Measurements from ENCODE around the gene ODC1. TPM values are rescaled to one million over a fixed set of nuclear protein-coding genes. Genes with fewer than 3 reads are reported as not detected.

ODC1 gene
- total RNA-seq, 4 donors from 2014 or later: 105 to 142 (median 121) TPM

DNA sequence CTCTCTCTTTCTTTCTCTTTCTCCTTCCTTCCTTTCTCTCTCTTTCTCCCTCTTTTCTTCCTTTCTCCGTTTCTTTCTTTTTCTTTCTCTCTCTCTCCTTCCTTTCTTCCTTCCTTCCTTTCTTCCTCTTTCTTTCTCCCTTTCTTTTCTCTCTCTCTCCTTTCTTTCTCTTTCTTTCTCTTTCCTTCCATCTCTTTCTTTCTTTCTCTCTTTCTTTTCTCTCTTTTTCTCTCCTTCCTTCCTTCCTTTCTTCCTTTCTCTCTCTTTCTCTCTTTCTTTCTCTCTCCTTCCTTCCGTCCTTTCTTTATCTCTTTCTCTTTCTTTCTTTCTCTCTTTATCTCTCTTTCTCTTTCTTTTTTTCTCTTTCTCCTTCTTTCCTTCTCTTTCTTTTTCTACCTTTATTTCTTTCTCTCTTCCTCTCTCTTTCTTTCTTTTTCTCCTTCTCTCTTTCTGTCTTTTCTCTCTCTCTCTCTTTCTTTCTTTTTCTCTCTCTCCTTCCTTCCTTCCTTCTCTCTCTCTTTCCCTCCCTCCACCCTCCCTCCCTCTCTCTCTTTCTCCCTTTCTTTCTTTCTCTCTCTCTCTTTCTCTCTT lies 32.3 kb upstream of the ODC1 start:
- H3K27ac ChIP-seq (replicated peaks in 1 of 4): no peak overlapping the region
- H3K4me3 ChIP-seq: no peak overlapping the region
- WGBS: 95% methylated on average over 2 of the region's 2 CpGs
- H3K36me3 ChIP-seq: no peaks in the 10 kb centered on the region
- DNase-seq (ENCODE audit: extremely low spot score): no peak
- intact Hi-C loops (cut with DNase I): no loop called here
- peaks cover 0 to 23% (median 0%) of the 10 kb centered on the region in 4 donors for H3K27me3 ChIP-seq
- no peaks in the 10 kb centered on the region for H3K9me3 ChIP-seq
- TF ChIP-seq CTCF (IDR thresholded peaks at IDR 0.05) (no peak), EP300 (IDR thresholded peaks at IDR 0.05) (no peak), POLR2AphosphoS5 (IDR thresholded peaks at IDR 0.05) (no peak), POLR2A (IDR thresholded peaks at IDR 0.05; ENCODE audit: low read depth) (no peak)
- no peaks in the 10 kb centered on the region for H3K4me1 ChIP-seq

GRCh38 chr2:10478916-10479315 lies 30.8 kb upstream of the ODC1 start:
- no peak for DNase-seq (ENCODE audit: extremely low spot score)
- Histone ChIP-seq H3K27me3 (peaks cover 0 to 19% (median 0%) of the 10 kb centered on the region in 4 donors), H3K4me1 (no peaks in the 10 kb centered on the region), H3K36me3 (no peaks in the 10 kb centered on the region), H3K27ac (replicated peaks in 1 of 4) (no peak overlapping the region), H3K4me3 (no peak overlapping the region), H3K9me3 (no peaks in the 10 kb centered on the region)
- 65% methylated on average over 12 of the region's 12 CpGs for WGBS
- intact Hi-C loops (cut with DNase I): no loop called here
- TF ChIP-seq EP300 (IDR thresholded peaks at IDR 0.05) (no peak), CTCF (IDR thresholded peaks at IDR 0.05) (no peak), POLR2A (IDR thresholded peaks at IDR 0.05; ENCODE audit: low read depth) (no peak), POLR2AphosphoS5 (IDR thresholded peaks at IDR 0.05) (no peak)

- H3K4me3 ChIP-seq: no peak overlapping the region
- H3K27ac ChIP-seq (replicated peaks in 1 of 4): no peak overlapping the region
- H3K36me3 ChIP-seq: no peaks in the 10 kb centered on the region
- H3K9me3 ChIP-seq: no peaks in the 10 kb centered on the region
- H3K27me3 ChIP-seq: peaks cover 0 to 17% (median 0%) of the 10 kb centered on the region in 4 donors
- 77% methylated on average over 7 of the region's 12 CpGs for WGBS
- no peaks in the 10 kb centered on the region for H3K4me1 ChIP-seq
- DNase-seq (ENCODE audit: extremely low spot score): no peak
- intact Hi-C loops (cut with DNase I): no loop called here
- TF ChIP-seq POLR2A (IDR thresholded peaks at IDR 0.05; ENCODE audit: low read depth) (no peak), CTCF (IDR thresholded peaks at IDR 0.05) (no peak), POLR2AphosphoS5 (IDR thresholded peaks at IDR 0.05) (no peak), EP300 (IDR thresholded peaks at IDR 0.05) (no peak)
These were observed 30.1 kb upstream of the ODC1 start for GRCh38 chr2:10478298-10478625.

DNA sequence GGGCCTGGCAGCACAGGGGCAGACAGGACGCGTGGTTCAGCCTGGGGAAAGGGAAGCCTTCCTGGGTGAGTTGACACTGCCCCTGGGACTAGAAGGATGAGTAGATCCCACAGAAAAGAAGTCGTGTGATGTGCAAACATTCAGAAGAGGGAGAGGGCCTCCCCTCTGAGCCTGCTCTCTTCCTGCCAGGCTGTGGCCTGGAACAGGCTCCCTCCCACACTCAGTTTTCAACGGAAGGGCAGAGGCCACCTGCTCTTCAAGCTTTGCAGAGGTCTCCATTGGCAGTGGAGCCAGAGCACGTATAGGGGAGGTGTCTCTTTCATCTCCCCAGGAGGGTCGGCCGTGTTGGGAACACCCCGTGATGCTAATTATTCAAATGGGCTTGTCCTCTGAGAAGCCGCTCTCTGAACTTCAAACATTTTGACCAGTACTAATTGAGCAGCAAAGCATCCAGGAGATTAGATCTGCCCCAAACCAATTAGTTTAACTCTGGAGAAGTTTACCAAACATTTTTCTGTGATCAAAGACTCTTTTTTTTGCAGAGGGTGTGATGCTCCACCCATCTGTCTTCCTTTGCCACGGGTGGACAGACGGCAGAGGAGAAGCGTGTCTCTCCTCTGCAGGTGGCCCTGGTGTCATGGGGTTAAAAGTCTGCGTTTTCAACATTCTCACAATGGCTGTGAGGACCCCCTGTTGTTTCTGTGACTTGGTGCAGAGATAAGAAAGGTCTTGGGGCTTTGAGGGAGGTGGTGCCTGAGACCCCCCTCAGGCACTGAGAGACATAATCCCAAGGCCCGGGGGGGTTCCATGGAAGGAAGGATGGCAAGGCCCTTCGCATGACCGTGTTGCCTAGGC lies 29.5 kb upstream of the ODC1 start:
- Histone ChIP-seq H3K9me3 (no peaks in the 10 kb centered on the region), H3K27me3 (peaks cover 0 to 15% (median 0%) of the 10 kb centered on the region in 4 donors), H3K27ac (replicated peaks in 1 of 4) (no peak overlapping the region), H3K4me1 (no peaks in the 10 kb centered on the region), H3K4me3 (no peak overlapping the region), H3K36me3 (no peaks in the 10 kb centered on the region)
- intact Hi-C loops (cut with DNase I): no loop called here
- no peak for DNase-seq (ENCODE audit: extremely low spot score)
- TF ChIP-seq CTCF (IDR thresholded peaks at IDR 0.05): no peak
- no peak for TF ChIP-seq POLR2A (IDR thresholded peaks at IDR 0.05; ENCODE audit: low read depth)
- TF ChIP-seq EP300 (IDR thresholded peaks at IDR 0.05): no peak
- no peak for TF ChIP-seq POLR2AphosphoS5 (IDR thresholded peaks at IDR 0.05)
- 59% methylated on average over 13 of the region's 16 CpGs for WGBS

Measured in esophagus muscularis mucosa (tissue), 4 donors.